Glutamatergic neuron (in vitro differentiated cells): ENCODE results near the gene CDC14A. TPM values are rescaled to one million over a fixed set of nuclear protein-coding genes. Genes with fewer than 3 reads are reported as not detected.

Experiments used
- DNase-seq: peaks from one replicate; pipeline ENCODE4 v3.0.0; 2022
- H3K27ac Mint-ChIP-seq: one replicate; pipeline ENCODE4 v1.8.0; 2020; ENCODE audit warnings: mild to moderate bottlenecking, mixed read lengths, inconsistent platforms; ENCODE audit not compliant: unreplicated experiment
- H3K27me3 Mint-ChIP-seq: one replicate; pipeline ENCODE4 v1.8.0; 2020; ENCODE audit warnings: mild to moderate bottlenecking, moderate library complexity, mixed read lengths, inconsistent platforms; ENCODE audit not compliant: unreplicated experiment
- H3K36me3 Mint-ChIP-seq: one replicate; pipeline ENCODE4 v1.8.0; 2020; ENCODE audit warnings: mild to moderate bottlenecking, mixed read lengths, inconsistent platforms; ENCODE audit not compliant: unreplicated experiment
- H3K4me1 Mint-ChIP-seq: one replicate; pipeline ENCODE4 v1.8.0; 2020; ENCODE audit warnings: mild to moderate bottlenecking, low read depth, mixed read lengths, inconsistent platforms; ENCODE audit not compliant: unreplicated experiment
- H3K4me3 Mint-ChIP-seq: one replicate; pipeline ENCODE4 v1.8.0; 2020; ENCODE audit warnings: mild to moderate bottlenecking, mixed read lengths, inconsistent platforms; ENCODE audit not compliant: unreplicated experiment
- H3K9me3 Mint-ChIP-seq: one replicate; pipeline ENCODE4 v1.8.0; 2020; ENCODE audit warnings: mild to moderate bottlenecking, moderate library complexity, mixed read lengths, inconsistent platforms; ENCODE audit not compliant: unreplicated experiment
- total RNA-seq: library from RNA; stranded (reverse); fragmentation: NEBNext Ultra II Directional; extraction: Animal tissue kit (Norgen Biotek cat#: 25700); gene quantifications from one replicate; pipeline ENCODE4 v1.2.1, GENCODE V29; 2021; ENCODE audit not compliant: unreplicated experiment
- TF ChIP-seq, protein P1 (sequence below): fragments of 200-600 bp; sonication (generic); IDR thresholded peaks from one replicate; pipeline ENCODE4 v1.5.0; 2021; ENCODE audit not compliant: partially characterized antibody, unreplicated experiment

CDC14A gene
- total RNA-seq, 1 donor from 2014 or later = 9.2 TPM

- Mint-ChIP-seq H3K9me3 (no peaks in the 10 kb centered on the region), H3K27me3 (no peaks in the 10 kb centered on the region), H3K36me3 (no peaks in the 10 kb centered on the region), H3K4me3 (no peak overlapping the region), H3K4me1 (peaks cover 4% of the 10 kb centered on the region), H3K27ac (no peak overlapping the region)
- TF ChIP-seq, protein P1, sequence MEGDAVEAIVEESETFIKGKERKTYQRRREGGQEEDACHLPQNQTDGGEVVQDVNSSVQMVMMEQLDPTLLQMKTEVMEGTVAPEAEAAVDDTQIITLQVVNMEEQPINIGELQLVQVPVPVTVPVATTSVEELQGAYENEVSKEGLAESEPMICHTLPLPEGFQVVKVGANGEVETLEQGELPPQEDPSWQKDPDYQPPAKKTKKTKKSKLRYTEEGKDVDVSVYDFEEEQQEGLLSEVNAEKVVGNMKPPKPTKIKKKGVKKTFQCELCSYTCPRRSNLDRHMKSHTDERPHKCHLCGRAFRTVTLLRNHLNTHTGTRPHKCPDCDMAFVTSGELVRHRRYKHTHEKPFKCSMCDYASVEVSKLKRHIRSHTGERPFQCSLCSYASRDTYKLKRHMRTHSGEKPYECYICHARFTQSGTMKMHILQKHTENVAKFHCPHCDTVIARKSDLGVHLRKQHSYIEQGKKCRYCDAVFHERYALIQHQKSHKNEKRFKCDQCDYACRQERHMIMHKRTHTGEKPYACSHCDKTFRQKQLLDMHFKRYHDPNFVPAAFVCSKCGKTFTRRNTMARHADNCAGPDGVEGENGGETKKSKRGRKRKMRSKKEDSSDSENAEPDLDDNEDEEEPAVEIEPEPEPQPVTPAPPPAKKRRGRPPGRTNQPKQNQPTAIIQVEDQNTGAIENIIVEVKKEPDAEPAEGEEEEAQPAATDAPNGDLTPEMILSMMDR = no peak
- DNase-seq = no peak
Observed at GRCh38 chr1:100479620-100480338, 127.5 kb downstream of the CDC14A start.

DNA sequence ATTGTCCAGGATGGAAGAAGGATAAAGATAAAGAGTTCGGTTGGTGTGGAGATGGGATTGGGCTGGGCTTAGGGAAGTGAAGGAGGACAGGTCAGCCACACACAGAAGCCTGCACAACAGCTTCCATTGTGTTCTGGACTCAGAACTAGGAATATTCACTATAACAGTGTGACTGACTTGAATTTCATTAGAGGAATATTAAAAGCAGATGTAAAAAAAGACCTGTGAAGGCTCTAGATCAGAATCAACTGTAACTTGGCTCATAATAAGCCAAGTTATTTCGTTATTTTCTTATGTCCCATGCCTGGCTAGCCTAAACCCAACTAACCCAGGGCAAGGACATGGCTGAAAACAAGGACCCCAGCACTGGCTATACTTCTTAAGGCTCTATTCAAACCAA, 129.0 kb downstream of the CDC14A start:
- TF ChIP-seq, protein P1 = no peak
- H3K27ac Mint-ChIP-seq = no peak overlapping the region
- H3K9me3 Mint-ChIP-seq = no peaks in the 10 kb centered on the region
- DNase-seq = no peak
- H3K4me3 Mint-ChIP-seq = no peak overlapping the region
- no peaks in the 10 kb centered on the region for H3K27me3 Mint-ChIP-seq
- H3K36me3 Mint-ChIP-seq = no peaks in the 10 kb centered on the region
- H3K4me1 Mint-ChIP-seq = peaks cover 4% of the 10 kb centered on the region

DNA sequence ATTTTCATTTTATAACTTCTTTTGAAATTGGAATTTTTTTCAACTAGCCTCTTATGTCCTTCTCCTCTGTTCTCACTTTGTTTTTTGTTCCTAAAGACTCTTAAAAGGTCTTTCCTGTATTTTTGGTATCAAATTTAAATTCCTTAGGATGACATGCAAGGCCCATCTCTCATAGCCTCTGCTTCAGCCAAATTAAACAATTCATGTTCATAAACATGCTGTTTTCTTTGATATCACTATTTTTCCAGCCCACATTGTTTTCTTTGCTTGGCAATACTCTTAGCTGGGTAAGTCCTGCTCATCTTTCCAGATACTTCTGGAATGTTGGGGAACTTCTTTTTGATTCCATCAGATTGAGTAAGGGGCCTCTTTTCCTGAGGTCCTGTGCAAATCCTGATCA, 129.9 kb downstream of the CDC14A start:
- H3K36me3 Mint-ChIP-seq = no peaks in the 10 kb centered on the region
- H3K9me3 Mint-ChIP-seq = no peaks in the 10 kb centered on the region
- H3K4me1 Mint-ChIP-seq = peaks cover 4% of the 10 kb centered on the region
- TF ChIP-seq, protein P1 = no peak
- H3K27me3 Mint-ChIP-seq = no peaks in the 10 kb centered on the region
- H3K4me3 Mint-ChIP-seq = no peak overlapping the region
- DNase-seq = no peak
- H3K27ac Mint-ChIP-seq = no peak overlapping the region

- DNase-seq = no peak
- TF ChIP-seq, protein P1 = no peak
- Mint-ChIP-seq H3K9me3 (no peaks in the 10 kb centered on the region), H3K36me3 (no peaks in the 10 kb centered on the region), H3K4me1 (peaks cover 4% of the 10 kb centered on the region), H3K4me3 (no peak overlapping the region), H3K27ac (no peak overlapping the region), H3K27me3 (no peaks in the 10 kb centered on the region)
Observed at GRCh38 chr1:100482748-100483147, 130.4 kb downstream of the CDC14A start.

DNA sequence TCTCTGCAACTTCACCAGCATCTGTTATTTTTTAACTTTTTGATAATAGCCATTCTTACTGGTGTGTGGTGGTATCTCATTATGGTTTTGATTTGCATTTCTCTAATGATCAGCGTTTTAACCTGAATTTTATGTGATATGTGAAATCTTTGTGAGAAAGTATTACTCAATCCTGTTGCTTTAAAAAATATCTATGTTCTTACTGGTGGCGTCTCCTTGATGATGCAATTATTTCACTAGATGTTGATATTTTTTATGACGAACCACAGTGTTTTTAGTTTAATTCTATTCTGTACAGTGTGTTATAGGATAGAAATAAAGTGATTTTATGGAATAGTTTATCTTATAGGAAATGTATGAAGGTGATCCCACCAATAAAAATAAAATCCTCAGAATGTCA, 130.9 kb downstream of the CDC14A start:
- Mint-ChIP-seq H3K4me3 (no peak overlapping the region), H3K9me3 (no peaks in the 10 kb centered on the region), H3K36me3 (no peaks in the 10 kb centered on the region), H3K4me1 (peaks cover 4% of the 10 kb centered on the region), H3K27me3 (no peaks in the 10 kb centered on the region), H3K27ac (no peak overlapping the region)
- no peak for DNase-seq
- TF ChIP-seq, protein P1 = no peak
